ENCODE measurements around the gene TMEM138. TPM values are rescaled to one million over a fixed set of nuclear protein-coding genes. Genes with fewer than 3 reads are reported as not detected.

TMEM138 gene
- polyA plus RNA-seq, 1 donor from 2014 or later = 19.6 TPM

DNA sequence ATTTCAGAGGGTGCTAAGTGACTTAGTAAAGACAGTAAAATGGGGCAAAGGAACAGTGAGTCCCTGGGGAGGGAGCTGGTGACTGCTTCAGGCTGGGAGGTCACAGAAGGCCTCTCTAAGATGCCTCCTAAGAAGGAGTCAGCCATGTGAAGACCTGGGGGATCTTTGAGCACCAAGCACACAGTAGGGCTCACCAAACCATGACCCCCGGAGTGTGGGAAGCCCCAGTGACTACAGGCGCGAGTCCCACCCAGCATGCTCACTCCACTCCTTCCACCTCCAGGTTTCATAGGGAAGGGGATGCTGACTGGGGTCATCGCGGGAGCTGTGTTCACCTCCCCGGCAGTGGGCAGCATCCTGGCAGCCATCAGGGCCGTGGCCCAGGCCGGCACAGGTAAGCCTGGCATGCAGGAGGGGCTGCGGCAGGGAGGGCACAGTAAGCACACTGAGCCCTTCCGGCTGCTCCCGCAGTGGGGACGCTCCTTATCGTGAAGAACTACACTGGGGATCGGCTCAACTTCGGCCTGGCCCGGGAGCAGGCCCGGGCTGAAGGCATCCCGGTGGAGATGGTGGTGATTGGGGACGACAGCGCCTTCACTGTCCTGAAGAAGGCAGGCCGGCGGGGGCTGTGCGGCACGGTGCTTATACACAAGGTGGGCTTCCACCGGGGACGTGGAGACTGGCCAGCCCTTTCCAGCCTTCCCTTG lies 23.2 kb upstream of the TMEM138 start:
- Histone ChIP-seq H2AFZ (ENCODE audit: low read depth, low read length) (no peak overlapping the region), H3K4me2 (ENCODE audit: low read length) (no peak overlapping the region), H3K27me3 (ENCODE audit: insufficient read depth, low read depth, low read length) (no peaks in the 10 kb centered on the region), H3K79me2 (replicated peaks; ENCODE audit: insufficient read depth, low read length) (no peaks in the 10 kb centered on the region), H3K9ac (ENCODE audit: low read length) (no peak overlapping the region), H3K9me3 (ENCODE audit: low read length) (no peaks in the 10 kb centered on the region), H3K4me3 (ENCODE audit: low read length) (no peak overlapping the region), H3K27ac (ENCODE audit: low read length) (no peak overlapping the region), H3K36me3 (ENCODE audit: insufficient read depth, low read length) (no peaks in the 10 kb centered on the region), H3K9me2 (ENCODE audit: insufficient read depth, low read length) (no peaks in the 10 kb centered on the region), H4K20me1 (ENCODE audit: insufficient read depth) (no peaks in the 10 kb centered on the region), H3F3A (ENCODE audit: insufficient read depth, low read length, poor library complexity, severe bottlenecking) (no peaks in the 10 kb centered on the region)
- TF ChIP-seq, protein P1, sequence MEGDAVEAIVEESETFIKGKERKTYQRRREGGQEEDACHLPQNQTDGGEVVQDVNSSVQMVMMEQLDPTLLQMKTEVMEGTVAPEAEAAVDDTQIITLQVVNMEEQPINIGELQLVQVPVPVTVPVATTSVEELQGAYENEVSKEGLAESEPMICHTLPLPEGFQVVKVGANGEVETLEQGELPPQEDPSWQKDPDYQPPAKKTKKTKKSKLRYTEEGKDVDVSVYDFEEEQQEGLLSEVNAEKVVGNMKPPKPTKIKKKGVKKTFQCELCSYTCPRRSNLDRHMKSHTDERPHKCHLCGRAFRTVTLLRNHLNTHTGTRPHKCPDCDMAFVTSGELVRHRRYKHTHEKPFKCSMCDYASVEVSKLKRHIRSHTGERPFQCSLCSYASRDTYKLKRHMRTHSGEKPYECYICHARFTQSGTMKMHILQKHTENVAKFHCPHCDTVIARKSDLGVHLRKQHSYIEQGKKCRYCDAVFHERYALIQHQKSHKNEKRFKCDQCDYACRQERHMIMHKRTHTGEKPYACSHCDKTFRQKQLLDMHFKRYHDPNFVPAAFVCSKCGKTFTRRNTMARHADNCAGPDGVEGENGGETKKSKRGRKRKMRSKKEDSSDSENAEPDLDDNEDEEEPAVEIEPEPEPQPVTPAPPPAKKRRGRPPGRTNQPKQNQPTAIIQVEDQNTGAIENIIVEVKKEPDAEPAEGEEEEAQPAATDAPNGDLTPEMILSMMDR (IDR thresholded peaks at IDR 0.05; ENCODE audit: poor library complexity, severe bottlenecking) = no peak
- TF ChIP-seq EP300 (conservative IDR thresholded peaks at IDR 0.05; ENCODE audit: poor library complexity, severe bottlenecking) = no peak
- no peak for TF ChIP-seq TAF1 (IDR thresholded peaks at IDR 0.05; ENCODE audit: low read depth)
- no peak for TF ChIP-seq EZH2 (IDR thresholded peaks at IDR 0.05; ENCODE audit: borderline replicate concordance, insufficient read depth, low read length, poor library complexity, severe bottlenecking)
- no peak for TF ChIP-seq SMC3 (conservative IDR thresholded peaks at IDR 0.05; ENCODE audit: poor library complexity)
- no peak for TF ChIP-seq MXI1 (conservative IDR thresholded peaks at IDR 0.05; ENCODE audit: poor library complexity, severe bottlenecking)
- no peak for TF ChIP-seq RAD21 (conservative IDR thresholded peaks at IDR 0.05)
- no peak for TF ChIP-seq POLR2AphosphoS5 (IDR thresholded peaks at IDR 0.05)
- TF ChIP-seq, protein P2, sequence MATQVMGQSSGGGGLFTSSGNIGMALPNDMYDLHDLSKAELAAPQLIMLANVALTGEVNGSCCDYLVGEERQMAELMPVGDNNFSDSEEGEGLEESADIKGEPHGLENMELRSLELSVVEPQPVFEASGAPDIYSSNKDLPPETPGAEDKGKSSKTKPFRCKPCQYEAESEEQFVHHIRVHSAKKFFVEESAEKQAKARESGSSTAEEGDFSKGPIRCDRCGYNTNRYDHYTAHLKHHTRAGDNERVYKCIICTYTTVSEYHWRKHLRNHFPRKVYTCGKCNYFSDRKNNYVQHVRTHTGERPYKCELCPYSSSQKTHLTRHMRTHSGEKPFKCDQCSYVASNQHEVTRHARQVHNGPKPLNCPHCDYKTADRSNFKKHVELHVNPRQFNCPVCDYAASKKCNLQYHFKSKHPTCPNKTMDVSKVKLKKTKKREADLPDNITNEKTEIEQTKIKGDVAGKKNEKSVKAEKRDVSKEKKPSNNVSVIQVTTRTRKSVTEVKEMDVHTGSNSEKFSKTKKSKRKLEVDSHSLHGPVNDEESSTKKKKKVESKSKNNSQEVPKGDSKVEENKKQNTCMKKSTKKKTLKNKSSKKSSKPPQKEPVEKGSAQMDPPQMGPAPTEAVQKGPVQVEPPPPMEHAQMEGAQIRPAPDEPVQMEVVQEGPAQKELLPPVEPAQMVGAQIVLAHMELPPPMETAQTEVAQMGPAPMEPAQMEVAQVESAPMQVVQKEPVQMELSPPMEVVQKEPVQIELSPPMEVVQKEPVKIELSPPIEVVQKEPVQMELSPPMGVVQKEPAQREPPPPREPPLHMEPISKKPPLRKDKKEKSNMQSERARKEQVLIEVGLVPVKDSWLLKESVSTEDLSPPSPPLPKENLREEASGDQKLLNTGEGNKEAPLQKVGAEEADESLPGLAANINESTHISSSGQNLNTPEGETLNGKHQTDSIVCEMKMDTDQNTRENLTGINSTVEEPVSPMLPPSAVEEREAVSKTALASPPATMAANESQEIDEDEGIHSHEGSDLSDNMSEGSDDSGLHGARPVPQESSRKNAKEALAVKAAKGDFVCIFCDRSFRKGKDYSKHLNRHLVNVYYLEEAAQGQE (IDR thresholded peaks at IDR 0.05; ENCODE audit: borderline replicate concordance) = no peak

DNA sequence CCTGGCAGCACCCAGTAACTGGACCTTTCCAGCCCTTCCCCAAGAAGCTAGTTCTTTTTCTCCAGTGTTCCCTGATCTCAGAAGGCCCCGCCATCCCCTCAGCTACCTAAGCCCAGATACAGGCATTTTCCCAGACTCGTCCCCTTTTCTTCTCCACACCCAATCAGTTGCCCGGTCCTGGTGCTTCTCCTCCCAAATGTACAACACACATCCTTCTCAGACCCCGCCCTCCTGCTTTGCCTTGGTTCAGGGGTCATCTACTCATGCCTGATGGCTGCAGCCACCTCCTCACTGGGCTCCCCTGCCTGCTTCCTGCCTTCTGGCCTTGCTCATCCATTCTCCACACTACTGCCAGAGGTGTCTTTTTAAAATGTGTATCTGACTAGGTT lies 22.7 kb upstream of the TMEM138 start:
- no peaks in the 10 kb centered on the region for H3K79me2 ChIP-seq (replicated peaks; ENCODE audit: insufficient read depth, low read length)
- H2AFZ ChIP-seq (ENCODE audit: low read depth, low read length) = no peak overlapping the region
- no peak overlapping the region for H3K27ac ChIP-seq (ENCODE audit: low read length)
- no peak overlapping the region for H3K4me2 ChIP-seq (ENCODE audit: low read length)
- no peak overlapping the region for H3K9ac ChIP-seq (ENCODE audit: low read length)
- no peaks in the 10 kb centered on the region for H3F3A ChIP-seq (ENCODE audit: insufficient read depth, low read length, poor library complexity, severe bottlenecking)
- no peaks in the 10 kb centered on the region for H3K9me3 ChIP-seq (ENCODE audit: low read length)
- H3K27me3 ChIP-seq (ENCODE audit: insufficient read depth, low read depth, low read length) = no peaks in the 10 kb centered on the region
- H4K20me1 ChIP-seq (ENCODE audit: insufficient read depth) = no peaks in the 10 kb centered on the region
- no peak overlapping the region for H3K4me3 ChIP-seq (ENCODE audit: low read length)
- H3K36me3 ChIP-seq (ENCODE audit: insufficient read depth, low read length) = no peaks in the 10 kb centered on the region
- TF ChIP-seq POLR2AphosphoS5 (IDR thresholded peaks at IDR 0.05) (no peak), RAD21 (conservative IDR thresholded peaks at IDR 0.05) (no peak), EZH2 (IDR thresholded peaks at IDR 0.05; ENCODE audit: borderline replicate concordance, insufficient read depth, low read length, poor library complexity, severe bottlenecking) (no peak), TAF1 (IDR thresholded peaks at IDR 0.05; ENCODE audit: low read depth) (no peak), SMC3 (conservative IDR thresholded peaks at IDR 0.05; ENCODE audit: poor library complexity) (no peak), MXI1 (conservative IDR thresholded peaks at IDR 0.05; ENCODE audit: poor library complexity, severe bottlenecking) (no peak), EP300 (conservative IDR thresholded peaks at IDR 0.05; ENCODE audit: poor library complexity, severe bottlenecking) (no peak)
- TF ChIP-seq, protein P2 (IDR thresholded peaks at IDR 0.05; ENCODE audit: borderline replicate concordance) = no peak
- TF ChIP-seq, protein P1 (IDR thresholded peaks at IDR 0.05; ENCODE audit: poor library complexity, severe bottlenecking) = no peak
- H3K9me2 ChIP-seq (ENCODE audit: insufficient read depth, low read length) = no peaks in the 10 kb centered on the region
